A673 (cell line): ENCODE data around the gene HMOX2. TPM values are rescaled to one million over a fixed set of nuclear protein-coding genes. Genes with fewer than 3 reads are reported as not detected.

ENCODE experiments used
- BruUV-seq: library from RNA; stranded (reverse); fragments of 400-500 nt; replicated peaks from 2 replicates; lab custom pipeline; 2021; lab: Mats Ljungman, UMichigan
- CTCF ChIA-PET: fragments of 300-600 bp; sonication (Branson Sonifier 250); formaldehyde crosslinking; loops from one replicate; lab custom pipeline; 2022; ENCODE audit warnings: antibody characterized with exemption; lab: Charles Lee
- POLR2A ChIA-PET: fragments of 300-600 bp; sonication (Branson Sonifier 250); formaldehyde crosslinking; loops from one replicate; lab custom pipeline; 2022; ENCODE audit warnings: antibody characterized with exemption; ENCODE audit not compliant: low non-redundant PET; lab: Charles Lee
- DNase-seq: peaks from one replicate; pipeline ENCODE4 v3.0.0-alpha.2; 2015; ENCODE audit warnings: low spot score
- H3K27ac ChIP-seq: fragments of 200-600 bp; sonication (generic); 2 replicates; pipeline ENCODE4 v1.5.1; 2016; ENCODE audit warnings: mixed run types, low read depth, mild to moderate bottlenecking, mixed read lengths, antibody characterized with exemption, low read length; ENCODE audit not compliant: poor library complexity, severe bottlenecking
- H3K27me3 ChIP-seq: fragments of 200-600 bp; sonication (generic); replicated peaks from 2 replicates; pipeline ENCODE4 v1.6.1; 2017; ENCODE audit warnings: mixed run types, low read depth, mild to moderate bottlenecking, mixed read lengths, antibody characterized with exemption, low read length; ENCODE audit not compliant: insufficient read depth, poor library complexity
- H3K36me3 ChIP-seq: fragments of 200-600 bp; sonication (generic); 2 replicates; pipeline ENCODE4 v1.6.1; 2016; ENCODE audit warnings: mixed run types, mild to moderate bottlenecking, mixed read lengths, antibody characterized with exemption, low read length; ENCODE audit not compliant: insufficient read depth, poor library complexity, severe bottlenecking
- H3K4me1 ChIP-seq: fragments of 200-600 bp; sonication (generic); 2 replicates; pipeline ENCODE4 v1.6.1; 2017; ENCODE audit warnings: mixed run types, mild to moderate bottlenecking, mixed read lengths, antibody characterized with exemption, low read length; ENCODE audit not compliant: insufficient read depth, poor library complexity, severe bottlenecking
- H3K4me3 ChIP-seq: fragments of 200-600 bp; sonication (generic); 2 replicates; pipeline ENCODE4 v1.5.1; 2016; ENCODE audit warnings: low read depth, mixed run types, mild to moderate bottlenecking, mixed read lengths, low read length; ENCODE audit not compliant: poor library complexity, severe bottlenecking
- H3K9me3 ChIP-seq: fragments of 200-600 bp; sonication (generic); 2 replicates; pipeline ENCODE4 v1.6.1; 2016; ENCODE audit warnings: mixed run types, low read depth, mild to moderate bottlenecking, mixed read lengths, antibody characterized with exemption, low read length; ENCODE audit not compliant: poor library complexity, severe bottlenecking
- EZH2 ChIP-seq: fragments of 200-600 bp; sonication (generic); IDR thresholded peaks from 2 replicates; pipeline ENCODE4 v1.6.1; 2017; ENCODE audit warnings: borderline replicate concordance, low read depth, mild to moderate bottlenecking, mixed read lengths, antibody characterized with exemption, low read length; ENCODE audit not compliant: poor library complexity, severe bottlenecking
- intact Hi-C: fragments of 100-400 bp; cut with micrococcal nuclease; formaldehyde crosslinking; loops from one replicate; pipeline ENCODE4 v1.10.0; 2022; ENCODE audit not compliant: unreplicated experiment
- total RNA-seq: library from RNA; stranded (reverse); gene quantifications from 2 replicates; pipeline ENCODE4 v1.2.3, GENCODE V29; 2021
- TF ChIP-seq, protein P1 (sequence below): fragments of 300-800, 200-600 bp; sonication (generic); conservative IDR thresholded peaks from 2 replicates; pipeline ENCODE4 v1.5.1; 2017; ENCODE audit warnings: low read depth, mild to moderate bottlenecking, antibody characterized with exemption, low read length, moderate library complexity, mixed read lengths

Gene HMOX2
- total RNA-seq, 1 experiment from 2014 or later = 63.0 TPM

DNA sequence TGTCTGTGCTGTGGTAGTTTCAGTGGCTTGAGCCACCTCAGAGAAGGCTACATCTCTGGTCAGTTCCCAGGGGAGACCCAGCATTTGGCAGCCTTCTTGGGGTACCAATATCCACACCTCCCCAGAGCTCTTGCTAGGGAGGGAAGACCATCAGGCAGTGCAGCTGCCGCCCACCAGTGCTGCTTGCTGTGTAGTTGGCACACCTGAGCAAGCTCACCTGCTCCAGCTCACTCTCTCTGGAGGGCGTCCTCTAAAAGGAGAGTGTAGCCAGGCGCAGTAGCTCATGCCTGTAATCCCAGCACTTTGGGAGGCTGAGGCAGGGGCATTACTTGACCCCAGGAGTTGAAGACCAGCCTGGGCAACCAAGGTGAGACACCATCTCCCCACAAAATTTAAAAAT, 32.6 kb downstream of the HMOX2 start:
- Histone ChIP-seq H3K4me3 (no peak overlapping the region), H3K4me1 (no peaks in the 10 kb centered on the region), H3K27ac (no peak overlapping the region), H3K27me3 (no peaks in the 10 kb centered on the region), H3K36me3 (peaks cover 28% of the 10 kb centered on the region), H3K9me3 (no peaks in the 10 kb centered on the region)
- no peak for TF ChIP-seq EZH2
- TF ChIP-seq, protein P1, sequence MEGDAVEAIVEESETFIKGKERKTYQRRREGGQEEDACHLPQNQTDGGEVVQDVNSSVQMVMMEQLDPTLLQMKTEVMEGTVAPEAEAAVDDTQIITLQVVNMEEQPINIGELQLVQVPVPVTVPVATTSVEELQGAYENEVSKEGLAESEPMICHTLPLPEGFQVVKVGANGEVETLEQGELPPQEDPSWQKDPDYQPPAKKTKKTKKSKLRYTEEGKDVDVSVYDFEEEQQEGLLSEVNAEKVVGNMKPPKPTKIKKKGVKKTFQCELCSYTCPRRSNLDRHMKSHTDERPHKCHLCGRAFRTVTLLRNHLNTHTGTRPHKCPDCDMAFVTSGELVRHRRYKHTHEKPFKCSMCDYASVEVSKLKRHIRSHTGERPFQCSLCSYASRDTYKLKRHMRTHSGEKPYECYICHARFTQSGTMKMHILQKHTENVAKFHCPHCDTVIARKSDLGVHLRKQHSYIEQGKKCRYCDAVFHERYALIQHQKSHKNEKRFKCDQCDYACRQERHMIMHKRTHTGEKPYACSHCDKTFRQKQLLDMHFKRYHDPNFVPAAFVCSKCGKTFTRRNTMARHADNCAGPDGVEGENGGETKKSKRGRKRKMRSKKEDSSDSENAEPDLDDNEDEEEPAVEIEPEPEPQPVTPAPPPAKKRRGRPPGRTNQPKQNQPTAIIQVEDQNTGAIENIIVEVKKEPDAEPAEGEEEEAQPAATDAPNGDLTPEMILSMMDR = no peak
- ChIA-PET POLR2A (no interaction called here), CTCF (no interaction called here)
- DNase-seq = no peak
- intact Hi-C loops = no loop called here
- no TSS peak for BruUV-seq

GRCh38 chr16:4509420-4509819, 33.2 kb downstream of the HMOX2 start:
- POLR2A ChIA-PET = no interaction called here
- intact Hi-C loops = no loop called here
- H3K9me3 ChIP-seq = no peaks in the 10 kb centered on the region
- no peak overlapping the region for H3K4me3 ChIP-seq
- CTCF ChIA-PET = interaction anchor here (0.6 kb wide), 1 partner anchor 39 kb away, joined by 3 read pairs; no protein-coding TSS in a partner anchor
- BruUV-seq = no TSS peak
- no peaks in the 10 kb centered on the region for H3K27me3 ChIP-seq
- DNase-seq = no peak
- no peaks in the 10 kb centered on the region for H3K4me1 ChIP-seq
- peaks cover 28% of the 10 kb centered on the region for H3K36me3 ChIP-seq
- H3K27ac ChIP-seq = no peak overlapping the region
- TF ChIP-seq EZH2 = no peak
- TF ChIP-seq, protein P1 = no peak

GRCh38 chr16:4510131-4510530, 33.9 kb downstream of the HMOX2 start:
- Histone ChIP-seq H3K27ac (no peak overlapping the region), H3K9me3 (no peaks in the 10 kb centered on the region), H3K36me3 (peaks cover 28% of the 10 kb centered on the region), H3K27me3 (no peaks in the 10 kb centered on the region), H3K4me1 (no peaks in the 10 kb centered on the region), H3K4me3 (no peak overlapping the region)
- intact Hi-C loops = no loop called here
- CTCF ChIA-PET = interaction anchor here (0.6 kb wide), 1 partner anchor 38 kb away, joined by 3 read pairs; no protein-coding TSS in a partner anchor
- no peak for DNase-seq
- no peak for TF ChIP-seq EZH2
- TF ChIP-seq, protein P1 = no peak
- no TSS peak for BruUV-seq
- POLR2A ChIA-PET = no interaction called here
